PC-3 (cell line): ENCODE results near the gene TMEM147. TPM values are rescaled to one million over a fixed set of nuclear protein-coding genes. Genes with fewer than 3 reads are reported as not detected.

ENCODE experiments used
- ATAC-seq: fragments of 200-7000 bp; cut with Tn5 transposase; 2 replicates; pipeline ENCODE4 v1.9.1; 2020; ENCODE audit warnings: mild to moderate bottlenecking, moderate library complexity
- BruUV-seq: library from RNA; stranded (reverse); fragments of 400-500 nt; replicated peaks from 2 replicates; lab custom pipeline; 2021; lab: Mats Ljungman, UMichigan
- CTCF ChIA-PET: fragments of 300-600 bp; sonication (Branson Sonifier 250); formaldehyde crosslinking; loops from one replicate; lab custom pipeline; 2022; ENCODE audit warnings: antibody characterized with exemption; lab: Charles Lee
- POLR2A ChIA-PET: fragments of 300-600 bp; sonication (Branson Sonifier 250); formaldehyde crosslinking; loops from one replicate; lab custom pipeline; 2022; ENCODE audit warnings: antibody characterized with exemption; ENCODE audit not compliant: unreplicated experiment; lab: Charles Lee
- DNase-seq: peaks from one replicate; pipeline ENCODE4 v3.0.0-alpha.2; 2015
- H2AFZ ChIP-seq: fragments of 300-600 bp; sonication (generic); 2 replicates; pipeline ENCODE4 v1.6.0; 2016; ENCODE audit warnings: antibody characterized with exemption, low read length
- H3F3A ChIP-seq: fragments of 300-600 bp; sonication (generic); one replicate; pipeline ENCODE4 v1.6.0; 2017; ENCODE audit warnings: antibody characterized with exemption, low read length, control low read depth, mild to moderate bottlenecking; ENCODE audit not compliant: unreplicated experiment
- H3K27ac ChIP-seq: fragments of 300-600 bp; sonication (generic); 2 replicates; pipeline ENCODE4 v1.5.1; 2016; ENCODE audit warnings: mild to moderate bottlenecking, low read length
- H3K27me3 ChIP-seq: fragments of 300-600 bp; sonication (generic); 2 replicates; pipeline ENCODE4 v1.6.1; 2016; ENCODE audit warnings: low read length, mixed read lengths
- H3K36me3 ChIP-seq: fragments of 300-600 bp; sonication (generic); 2 replicates; pipeline ENCODE4 v1.6.1; 2016; ENCODE audit warnings: low read depth, mixed run types, low read length, mixed read lengths
- H3K4me1 ChIP-seq: fragments of 300-600 bp; sonication (generic); 2 replicates; pipeline ENCODE4 v1.5.1; 2016; ENCODE audit warnings: low read length; ENCODE audit not compliant: insufficient read depth
- H3K4me2 ChIP-seq: fragments of 300-600 bp; sonication (generic); 2 replicates; pipeline ENCODE4 v1.6.0; 2016; ENCODE audit warnings: low read length
- H3K4me3 ChIP-seq: fragments of 300-600 bp; sonication (generic); 2 replicates; pipeline ENCODE4 v1.5.1; 2016; ENCODE audit warnings: mild to moderate bottlenecking, low read length, mixed read lengths
- H3K79me2 ChIP-seq: fragments of 300-600 bp; sonication (generic); 2 replicates; pipeline ENCODE4 v1.6.1; 2017; ENCODE audit warnings: low read length, mixed read lengths
- H3K9ac ChIP-seq: fragments of 300-600 bp; sonication (generic); 2 replicates; pipeline ENCODE4 v1.6.0; 2016; ENCODE audit warnings: mild to moderate bottlenecking, low read length
- H3K9me2 ChIP-seq: fragments of 300-600 bp; sonication (generic); replicated peaks from 2 replicates; pipeline ENCODE4 v1.6.1; 2016; ENCODE audit warnings: mixed run types, low read length, mixed read lengths
- H3K9me3 ChIP-seq: fragments of 300-600 bp; sonication (generic); 2 replicates; pipeline ENCODE4 v1.6.1; 2016; ENCODE audit warnings: low read length, mixed read lengths
- H4K20me1 ChIP-seq: fragments of 300-600 bp; sonication (generic); 2 replicates; pipeline ENCODE4 v1.6.1; 2016; ENCODE audit warnings: low read length, mixed read lengths
- EZH2 ChIP-seq: fragments of 300-600 bp; sonication (generic); IDR thresholded peaks from one replicate; pipeline ENCODE4 v1.6.1; 2017; ENCODE audit warnings: antibody characterized with exemption, mild to moderate bottlenecking, low read length; ENCODE audit not compliant: unreplicated experiment
- EZH2phosphoT487 ChIP-seq: fragments of 300-600 bp; sonication (generic); IDR thresholded peaks from 2 replicates; pipeline ENCODE4 v1.6.1; 2018; ENCODE audit warnings: mild to moderate bottlenecking, antibody characterized with exemption, low read length, borderline replicate concordance
- intact Hi-C: fragments of 100-400 bp; cut with micrococcal nuclease; formaldehyde crosslinking; loops from 2 replicates; pipeline ENCODE4 v1.9.0; 2023
- total RNA-seq: library from RNA; depleted of rRNA; stranded (reverse); fragments of >200 nt; gene quantifications from 2 replicates; pipeline ENCODE4 v1.2.3, GENCODE V29; 2014
- TF ChIP-seq, protein P1 (sequence below): fragments of 300-600 bp; sonication (generic); conservative IDR thresholded peaks from 2 replicates; pipeline ENCODE4 v1.5.1; 2017; ENCODE audit warnings: antibody characterized with exemption, low read depth, mild to moderate bottlenecking, low read length

TMEM147 gene
- total RNA-seq, 1 experiment from 2014 or later: 206 TPM

DNA sequence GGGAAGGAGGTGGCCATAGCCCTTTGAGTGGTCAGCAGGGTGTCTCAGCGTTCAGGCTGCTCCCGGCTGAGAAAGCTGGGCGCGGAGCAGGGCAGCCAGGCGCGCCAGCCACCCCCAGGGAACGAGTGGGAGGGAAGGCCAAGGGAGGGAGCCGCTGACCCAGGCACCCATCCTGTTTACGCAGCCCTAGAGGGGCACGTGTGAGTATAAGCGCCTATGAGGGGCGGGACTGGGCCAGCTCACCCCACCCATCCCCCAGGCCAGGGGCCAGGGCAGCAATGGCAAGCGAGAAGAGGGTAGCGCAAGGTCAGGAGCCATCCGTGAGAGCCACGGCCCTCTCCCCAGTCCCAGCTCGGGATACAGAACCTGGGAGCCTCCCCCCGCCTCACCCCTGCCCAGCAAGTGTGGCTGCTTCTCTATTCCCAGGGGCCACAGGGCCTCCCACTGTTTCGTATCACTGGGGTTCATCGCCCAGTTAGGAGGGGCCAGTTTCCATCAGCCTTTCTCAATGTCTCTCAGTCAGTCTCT lies 31.1 kb upstream of the TMEM147 start:
- H3K4me3 ChIP-seq: no peak overlapping the region
- ATAC-seq (no peak), DNase-seq (no peak)
- TF ChIP-seq, protein P1, sequence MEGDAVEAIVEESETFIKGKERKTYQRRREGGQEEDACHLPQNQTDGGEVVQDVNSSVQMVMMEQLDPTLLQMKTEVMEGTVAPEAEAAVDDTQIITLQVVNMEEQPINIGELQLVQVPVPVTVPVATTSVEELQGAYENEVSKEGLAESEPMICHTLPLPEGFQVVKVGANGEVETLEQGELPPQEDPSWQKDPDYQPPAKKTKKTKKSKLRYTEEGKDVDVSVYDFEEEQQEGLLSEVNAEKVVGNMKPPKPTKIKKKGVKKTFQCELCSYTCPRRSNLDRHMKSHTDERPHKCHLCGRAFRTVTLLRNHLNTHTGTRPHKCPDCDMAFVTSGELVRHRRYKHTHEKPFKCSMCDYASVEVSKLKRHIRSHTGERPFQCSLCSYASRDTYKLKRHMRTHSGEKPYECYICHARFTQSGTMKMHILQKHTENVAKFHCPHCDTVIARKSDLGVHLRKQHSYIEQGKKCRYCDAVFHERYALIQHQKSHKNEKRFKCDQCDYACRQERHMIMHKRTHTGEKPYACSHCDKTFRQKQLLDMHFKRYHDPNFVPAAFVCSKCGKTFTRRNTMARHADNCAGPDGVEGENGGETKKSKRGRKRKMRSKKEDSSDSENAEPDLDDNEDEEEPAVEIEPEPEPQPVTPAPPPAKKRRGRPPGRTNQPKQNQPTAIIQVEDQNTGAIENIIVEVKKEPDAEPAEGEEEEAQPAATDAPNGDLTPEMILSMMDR: no peak
- no peak for TF ChIP-seq EZH2
- no peak for TF ChIP-seq EZH2phosphoT487
- POLR2A ChIA-PET: interaction anchor here (0.6 kb wide), 1 partner anchor 48 kb away, joined by 3 read pairs; no protein-coding TSS in a partner anchor
- no peaks in the 10 kb centered on the region for H4K20me1 ChIP-seq
- H3K9ac ChIP-seq: no peak overlapping the region
- peaks cover 15% of the 10 kb centered on the region for H3K4me1 ChIP-seq
- H3F3A ChIP-seq: no peaks in the 10 kb centered on the region
- no peaks in the 10 kb centered on the region for H3K27me3 ChIP-seq
- no peak overlapping the region for H2AFZ ChIP-seq
- no peaks in the 10 kb centered on the region for H3K36me3 ChIP-seq
- intact Hi-C loops: loop anchor here (5.0 kb wide), 1 partner anchor 128 kb away; the partner anchor contains the start of gene ETV2
- H3K79me2 ChIP-seq: peaks cover 8% of the 10 kb centered on the region
- H3K27ac ChIP-seq: no peak overlapping the region
- H3K9me2 ChIP-seq: no peaks in the 10 kb centered on the region
- H3K9me3 ChIP-seq: no peaks in the 10 kb centered on the region
- no peak overlapping the region for H3K4me2 ChIP-seq
- CTCF ChIA-PET: no interaction called here
- no TSS peak for BruUV-seq

DNA sequence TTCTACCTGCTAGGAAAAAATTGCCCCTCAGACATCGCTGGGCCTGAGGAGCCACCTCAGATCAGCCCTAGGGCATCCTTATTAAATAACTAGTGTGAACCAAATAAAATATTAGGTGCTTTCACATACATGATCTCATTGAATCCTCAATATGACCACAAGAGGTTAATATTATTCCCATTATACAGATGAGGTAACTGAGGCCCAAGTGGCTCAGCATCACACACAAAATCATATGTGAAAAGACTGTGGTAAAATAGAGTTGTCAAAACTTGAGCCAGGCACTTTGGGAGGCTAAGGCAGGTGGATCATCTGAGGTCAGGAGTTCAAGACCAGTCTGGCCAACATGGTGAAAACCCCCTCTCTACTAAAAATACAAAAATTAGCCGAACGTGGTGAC lies 29.1 kb upstream of the TMEM147 start:
- intact Hi-C loops: loop anchor here (5.0 kb wide), 1 partner anchor 76 kb away; no protein-coding TSS in a partner anchor
- POLR2A ChIA-PET: interaction anchor here (0.6 kb wide), 1 partner anchor 26 kb away, joined by 6 read pairs; no protein-coding TSS in a partner anchor
- CTCF ChIA-PET: no interaction called here

DNA sequence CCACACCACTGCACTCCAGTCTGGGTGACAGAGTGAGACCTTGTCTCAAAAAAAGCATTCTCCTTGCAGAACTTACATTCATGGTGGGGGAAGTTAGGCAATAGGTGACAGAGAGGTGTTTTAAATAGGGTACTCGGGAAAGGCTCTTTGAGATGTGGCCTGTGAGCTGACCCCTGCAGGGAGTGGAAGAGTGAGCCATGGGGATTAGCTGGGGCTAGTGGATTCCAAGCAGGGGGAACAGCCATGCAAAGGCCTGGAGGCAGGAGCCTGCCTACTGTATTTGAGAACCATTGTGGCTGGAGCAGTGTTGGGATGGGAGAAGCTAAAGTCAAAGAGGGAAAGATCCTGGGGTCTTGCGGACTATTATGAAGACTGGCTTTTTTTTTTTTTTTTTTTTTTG lies 28.1 kb upstream of the TMEM147 start:
- TF ChIP-seq, protein P1: no peak
- TF ChIP-seq EZH2phosphoT487: no peak
- no peak for TF ChIP-seq EZH2
- no peaks in the 10 kb centered on the region for H3K36me3 ChIP-seq
- no peak overlapping the region for H2AFZ ChIP-seq
- H3K9me3 ChIP-seq: no peaks in the 10 kb centered on the region
- no peaks in the 10 kb centered on the region for H3K79me2 ChIP-seq
- H3K4me1 ChIP-seq: peaks cover 19% of the 10 kb centered on the region
- no peaks in the 10 kb centered on the region for H3F3A ChIP-seq
- ATAC-seq: no peak
- H3K4me3 ChIP-seq: no peak overlapping the region
- no peaks in the 10 kb centered on the region for H4K20me1 ChIP-seq
- no peaks in the 10 kb centered on the region for H3K27me3 ChIP-seq
- no peak for DNase-seq
- H3K9ac ChIP-seq: no peak overlapping the region
- BruUV-seq: no TSS peak
- CTCF ChIA-PET: no interaction called here
- no peaks in the 10 kb centered on the region for H3K9me2 ChIP-seq
- no peak overlapping the region for H3K27ac ChIP-seq
- intact Hi-C loops: loop anchor here (5.0 kb wide), 1 partner anchor 75 kb away; no protein-coding TSS in a partner anchor
- no peak overlapping the region for H3K4me2 ChIP-seq
- POLR2A ChIA-PET: no interaction called here

More for the DNA sequence above, 29.1 kb upstream of the TMEM147 start:
- no peak overlapping the region for H3K4me3 ChIP-seq
- DNase-seq: no peak
- no peak for ATAC-seq
- H3K9me3 ChIP-seq: no peaks in the 10 kb centered on the region
- no peaks in the 10 kb centered on the region for H4K20me1 ChIP-seq
- TF ChIP-seq EZH2phosphoT487 (no peak), EZH2 (no peak)
- TF ChIP-seq, protein P1: no peak
- no peak overlapping the region for H3K27ac ChIP-seq
- BruUV-seq: no TSS peak
- H3F3A ChIP-seq: no peaks in the 10 kb centered on the region
- no peaks in the 10 kb centered on the region for H3K36me3 ChIP-seq
- no peaks in the 10 kb centered on the region for H3K9me2 ChIP-seq
- no peaks in the 10 kb centered on the region for H3K27me3 ChIP-seq
- H3K4me2 ChIP-seq: no peak overlapping the region
- no peaks in the 10 kb centered on the region for H3K79me2 ChIP-seq
- no peak overlapping the region for H3K9ac ChIP-seq
- H3K4me1 ChIP-seq: peaks cover 19% of the 10 kb centered on the region
- H2AFZ ChIP-seq: no peak overlapping the region
